ENCODE results near the gene CFAP61. TPM values are rescaled to one million over a fixed set of nuclear protein-coding genes. Genes with fewer than 3 reads are reported as not detected.

Gene CFAP61
- total and polyA plus RNA-seq, 9 of the 15 experiments (the other 6 are each of a cell fraction or from before 2014, with no cell fraction given) = 0.11 TPM; not detected in 8

GRCh38 chr20:20220134-20220533 lies 167.8 kb downstream of the CFAP61 start:
- TF ChIP-seq BRD4 (IDR thresholded peaks at IDR 0.05) (no peak), ZNF696 (CRISPR knock-in tag; conservative IDR thresholded peaks at IDR 0.05) (no peak)
- CTCF ChIA-PET (ENCODE audit: low intra/inter-chr PET ratio) = no interaction called here
- no peak for FAIRE-seq

GRCh38 chr20:20223981-20224380 lies 171.6 kb downstream of the CFAP61 start:
- Histone ChIP-seq H3K4me2 (ENCODE audit: insufficient read depth, low read length) (no peak overlapping the region), H3K79me2 (ENCODE audit: control insufficient read depth, insufficient read depth, low read length) (no peaks in the 10 kb centered on the region), H4K20me1 (replicated peaks; ENCODE audit: control insufficient read depth, insufficient read depth, low read length) (no peaks in the 10 kb centered on the region), H3K27ac (ENCODE audit: extremely low read depth, low read depth, low read length) (no peak overlapping the region), H3K9ac (ENCODE audit: insufficient read depth in 1 of 2, low read depth in 2 of 2, low read length in 2 of 2) (no peak overlapping the region), H3K9me3 (replicated peaks; ENCODE audit: control insufficient read depth, insufficient read depth, low read depth, low read length) (no peaks in the 10 kb centered on the region), H2AFZ (ENCODE audit: low read depth, low read length) (no peak overlapping the region), H3K4me3 (no peak overlapping the region), H3K27me3 (ENCODE audit: control insufficient read depth in 2 of 2, insufficient read depth in 2 of 2, low read length in 2 of 2) (no peaks in the 10 kb centered on the region; a peak in 1 of 5 replicates), H3K4me1 (replicated peaks in 1 of 2; ENCODE audit: control insufficient read depth in 2 of 2, insufficient read depth in 2 of 2, low read length in 2 of 2) (no peaks in the 10 kb centered on the region), H3K36me3 (ENCODE audit: control insufficient read depth, insufficient read depth, low read length) (no peaks in the 10 kb centered on the region), H3K9me1 (ENCODE audit: control insufficient read depth, insufficient read depth, low read length) (no peaks in the 10 kb centered on the region)
- in situ Hi-C loops (cut with MboI) (no loop called here), intact Hi-C loops (cut with micrococcal nuclease) (no loop called here)
- ChIA-PET POLR2A (no interaction called here), CTCF (ENCODE audit: low intra/inter-chr PET ratio) (no interaction called here)
- BruUV-seq (replicated peaks) = no TSS peak
- 0% methylated on average over 5 of the region's 5 CpGs for whole genome bisulfite sequencing (ENCODE audit: insufficient coverage, low coverage, missing lambda C conversion rate)
- DNase-seq (ENCODE audit: extremely low read depth in 1 of 4, low spot score in 3 of 4) = no peak
- FAIRE-seq = no peak
- ATAC-seq = no peak
- TF ChIP-seq SMAD3 (CRISPR knock-in tag; conservative IDR thresholded peaks at IDR 0.05) (no peak), SIN3B (IDR thresholded peaks at IDR 0.05; ENCODE audit: low read depth) (no peak), ZNF780A (CRISPR knock-in tag; IDR thresholded peaks at IDR 0.05) (no peak), TCF7 (IDR thresholded peaks at IDR 0.05; ENCODE audit: borderline replicate concordance) (no peak), RCOR1 (IDR thresholded peaks at IDR 0.05; ENCODE audit: borderline replicate concordance in 1 of 2, low read depth in 2 of 2, low read length in 2 of 2) (no peak), KLF6 (CRISPR knock-in tag; IDR thresholded peaks at IDR 0.05; ENCODE audit: borderline replicate concordance) (no peak), TBP (optimal IDR thresholded peaks at IDR 0.05; ENCODE audit: low read depth, low read length) (no peak), ZNF408 (CRISPR knock-in tag; IDR thresholded peaks at IDR 0.05; ENCODE audit: low read depth) (no peak)
- TF ChIP-seq, protein P1, sequence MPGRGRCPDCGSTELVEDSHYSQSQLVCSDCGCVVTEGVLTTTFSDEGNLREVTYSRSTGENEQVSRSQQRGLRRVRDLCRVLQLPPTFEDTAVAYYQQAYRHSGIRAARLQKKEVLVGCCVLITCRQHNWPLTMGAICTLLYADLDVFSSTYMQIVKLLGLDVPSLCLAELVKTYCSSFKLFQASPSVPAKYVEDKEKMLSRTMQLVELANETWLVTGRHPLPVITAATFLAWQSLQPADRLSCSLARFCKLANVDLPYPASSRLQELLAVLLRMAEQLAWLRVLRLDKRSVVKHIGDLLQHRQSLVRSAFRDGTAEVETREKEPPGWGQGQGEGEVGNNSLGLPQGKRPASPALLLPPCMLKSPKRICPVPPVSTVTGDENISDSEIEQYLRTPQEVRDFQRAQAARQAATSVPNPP (IDR thresholded peaks at IDR 0.05; ENCODE audit: borderline replicate concordance, insufficient read depth, insufficient read length) = no peak

More at GRCh38 chr20:20220134-20220533, 167.8 kb downstream of the CFAP61 start:
- WGBS (ENCODE audit: insufficient coverage, low coverage, missing lambda C conversion rate) = 0% methylated on average over 4 of the region's 5 CpGs
- Histone ChIP-seq H2AFZ (ENCODE audit: low read depth, low read length) (no peak overlapping the region), H3K27ac (ENCODE audit: extremely low read depth, low read depth, low read length) (no peak overlapping the region), H3K4me3 (no peak overlapping the region), H4K20me1 (replicated peaks; ENCODE audit: control insufficient read depth, insufficient read depth, low read length) (no peaks in the 10 kb centered on the region), H3K9me3 (replicated peaks; ENCODE audit: control insufficient read depth, insufficient read depth, low read depth, low read length) (no peaks in the 10 kb centered on the region), H3K27me3 (ENCODE audit: control insufficient read depth in 2 of 2, insufficient read depth in 2 of 2, low read length in 2 of 2) (no peaks in the 10 kb centered on the region; a peak in 1 of 5 replicates), H3K4me2 (ENCODE audit: insufficient read depth, low read length) (no peak overlapping the region), H3K36me3 (ENCODE audit: control insufficient read depth, insufficient read depth, low read length) (no peaks in the 10 kb centered on the region), H3K9me1 (ENCODE audit: control insufficient read depth, insufficient read depth, low read length) (no peaks in the 10 kb centered on the region), H3K4me1 (replicated peaks in 1 of 2; ENCODE audit: control insufficient read depth in 2 of 2, insufficient read depth in 2 of 2, low read length in 2 of 2) (no peaks in the 10 kb centered on the region), H3K9ac (ENCODE audit: insufficient read depth in 1 of 2, low read depth in 2 of 2, low read length in 2 of 2) (no peak overlapping the region), H3K79me2 (ENCODE audit: control insufficient read depth, insufficient read depth, low read length) (no peaks in the 10 kb centered on the region)
- no TSS peak for BruUV-seq (replicated peaks)
- intact Hi-C loops (cut with micrococcal nuclease) (no loop called here), in situ Hi-C loops (cut with MboI) (no loop called here)
- POLR2A ChIA-PET = no interaction called here
- DNase-seq (ENCODE audit: extremely low read depth in 1 of 4, low spot score in 3 of 4) (no peak), ATAC-seq (no peak)
